ENCODE measurements around the gene TIMM8B. TPM values are rescaled to one million over a fixed set of nuclear protein-coding genes. Genes with fewer than 3 reads are reported as not detected.

TIMM8B gene
- total RNA-seq, 1 experiment from 2014 or later, result 62.1 TPM

DNA sequence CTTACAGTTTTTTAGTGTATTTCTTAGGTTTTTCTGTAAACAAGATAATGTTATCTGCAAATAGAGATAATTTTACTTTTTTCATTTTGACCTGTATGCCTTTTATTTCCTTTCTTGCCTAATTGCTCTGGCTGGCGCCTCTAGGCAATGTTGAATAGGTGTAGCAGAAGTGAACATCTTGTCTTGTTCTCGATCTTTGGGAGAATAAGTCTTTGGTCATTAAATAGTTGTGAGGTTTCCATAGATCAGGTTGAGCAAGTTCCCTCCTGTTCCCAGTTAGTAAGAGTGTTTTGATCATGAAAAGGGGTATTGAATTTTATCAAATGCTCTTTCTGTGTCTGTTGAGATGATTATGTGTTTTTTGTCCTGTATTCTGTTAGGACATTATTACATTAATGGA lies 36.8 kb downstream of the TIMM8B start:
- Histone ChIP-seq H3K9ac (ENCODE audit: low read length) (no peak overlapping the region), H3K4me1 (ENCODE audit: control insufficient read depth in 1 of 2, insufficient read depth in 2 of 2, low read length in 2 of 2) (peaks cover 6 to 15% of the 10 kb centered on the region in 2 experiments; a peak in 3 of 4 replicates), H3K79me2 (ENCODE audit: insufficient read depth, low read length) (peaks cover 28% of the 10 kb centered on the region), H2AFZ (ENCODE audit: low read depth, low read length, poor library complexity, severe bottlenecking) (no peak overlapping the region), H3K27me3 (ENCODE audit: insufficient read depth, low read length) (no peaks in the 10 kb centered on the region), H3K9me3 (ENCODE audit: control insufficient read depth in 1 of 2, insufficient read depth in 1 of 2, low read depth in 1 of 2, low read length in 2 of 2) (no peaks in the 10 kb centered on the region), H4K20me1 (ENCODE audit: insufficient read depth) (no peaks in the 10 kb centered on the region), H3K4me3 (replicated peaks in 1 of 2; ENCODE audit: low read depth in 1 of 2, low read length in 2 of 2) (no peak overlapping the region), H3K36me3 (ENCODE audit: control insufficient read depth in 1 of 2, insufficient read depth in 2 of 2, low read length in 2 of 2) (peaks cover 31 to 43% of the 10 kb centered on the region in 2 experiments; a peak in 2 of 4 replicates), H3K9me2 (ENCODE audit: insufficient read depth) (no peaks in the 10 kb centered on the region), H3K4me2 (ENCODE audit: low read length) (no peak overlapping the region), H3K27ac (ENCODE audit: low read depth, low read length) (no peak overlapping the region)
- no peak for DNase-seq (ENCODE audit: low read depth, low spot score)
- ChIA-PET POLR2A (interaction anchor here (0.8 kb wide), 1 partner anchor 8 kb away, joined by 5 read pairs; no protein-coding TSS in a partner anchor), CTCF (no interaction called here), RAD21 (ENCODE audit: low non-redundant PET in 1 of 2, low total read pairs in 2 of 2, uncharacterized antibody in 2 of 2, unreplicated experiment in 2 of 2) (no interaction called here)
- ATAC-seq, result no peak
- TF ChIP-seq FOSL1 (IDR thresholded peaks at IDR 0.05; ENCODE audit: low read depth) (no peak), JUND (IDR thresholded peaks at IDR 0.05) (no peak), CBX3 (IDR thresholded peaks at IDR 0.05; ENCODE audit: low read depth) (no peak), EGR1 (IDR thresholded peaks at IDR 0.05; ENCODE audit: low read depth) (no peak), POLR2AphosphoS5 (IDR thresholded peaks at IDR 0.05; ENCODE audit: low read depth, low read length) (no peak), SIN3A (IDR thresholded peaks at IDR 0.05; ENCODE audit: low read depth) (no peak), CEBPB (IDR thresholded peaks at IDR 0.05; ENCODE audit: low read depth) (no peak), EZH2 (IDR thresholded peaks at IDR 0.05) (no peak), SP1 (IDR thresholded peaks at IDR 0.05; ENCODE audit: low read depth) (no peak), POLR2A (IDR thresholded peaks at IDR 0.05; ENCODE audit: borderline replicate concordance, extremely low read depth, insufficient read depth, insufficient read length) (no peak), RAD21 (IDR thresholded peaks at IDR 0.05; ENCODE audit: low read depth) (no peak), EZH2phosphoT487 (IDR thresholded peaks at IDR 0.05; ENCODE audit: borderline replicate concordance) (no peak), ZNF274 (IDR thresholded peaks at IDR 0.05; ENCODE audit: low read depth, low read length) (no peak), ZFX (IDR thresholded peaks at IDR 0.05) (no peak), TCF7L2 (IDR thresholded peaks at IDR 0.05; ENCODE audit: borderline replicate concordance, extremely low read depth, insufficient read depth, insufficient read length) (no peak), SRF (IDR thresholded peaks at IDR 0.05; ENCODE audit: low read depth) (no peak), ELF1 (IDR thresholded peaks at IDR 0.05; ENCODE audit: borderline replicate concordance, low read depth) (no peak)
- TF ChIP-seq, protein P1, sequence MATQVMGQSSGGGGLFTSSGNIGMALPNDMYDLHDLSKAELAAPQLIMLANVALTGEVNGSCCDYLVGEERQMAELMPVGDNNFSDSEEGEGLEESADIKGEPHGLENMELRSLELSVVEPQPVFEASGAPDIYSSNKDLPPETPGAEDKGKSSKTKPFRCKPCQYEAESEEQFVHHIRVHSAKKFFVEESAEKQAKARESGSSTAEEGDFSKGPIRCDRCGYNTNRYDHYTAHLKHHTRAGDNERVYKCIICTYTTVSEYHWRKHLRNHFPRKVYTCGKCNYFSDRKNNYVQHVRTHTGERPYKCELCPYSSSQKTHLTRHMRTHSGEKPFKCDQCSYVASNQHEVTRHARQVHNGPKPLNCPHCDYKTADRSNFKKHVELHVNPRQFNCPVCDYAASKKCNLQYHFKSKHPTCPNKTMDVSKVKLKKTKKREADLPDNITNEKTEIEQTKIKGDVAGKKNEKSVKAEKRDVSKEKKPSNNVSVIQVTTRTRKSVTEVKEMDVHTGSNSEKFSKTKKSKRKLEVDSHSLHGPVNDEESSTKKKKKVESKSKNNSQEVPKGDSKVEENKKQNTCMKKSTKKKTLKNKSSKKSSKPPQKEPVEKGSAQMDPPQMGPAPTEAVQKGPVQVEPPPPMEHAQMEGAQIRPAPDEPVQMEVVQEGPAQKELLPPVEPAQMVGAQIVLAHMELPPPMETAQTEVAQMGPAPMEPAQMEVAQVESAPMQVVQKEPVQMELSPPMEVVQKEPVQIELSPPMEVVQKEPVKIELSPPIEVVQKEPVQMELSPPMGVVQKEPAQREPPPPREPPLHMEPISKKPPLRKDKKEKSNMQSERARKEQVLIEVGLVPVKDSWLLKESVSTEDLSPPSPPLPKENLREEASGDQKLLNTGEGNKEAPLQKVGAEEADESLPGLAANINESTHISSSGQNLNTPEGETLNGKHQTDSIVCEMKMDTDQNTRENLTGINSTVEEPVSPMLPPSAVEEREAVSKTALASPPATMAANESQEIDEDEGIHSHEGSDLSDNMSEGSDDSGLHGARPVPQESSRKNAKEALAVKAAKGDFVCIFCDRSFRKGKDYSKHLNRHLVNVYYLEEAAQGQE (IDR thresholded peaks at IDR 0.05; ENCODE audit: low read depth), result no peak
- TF ChIP-seq, protein P2, sequence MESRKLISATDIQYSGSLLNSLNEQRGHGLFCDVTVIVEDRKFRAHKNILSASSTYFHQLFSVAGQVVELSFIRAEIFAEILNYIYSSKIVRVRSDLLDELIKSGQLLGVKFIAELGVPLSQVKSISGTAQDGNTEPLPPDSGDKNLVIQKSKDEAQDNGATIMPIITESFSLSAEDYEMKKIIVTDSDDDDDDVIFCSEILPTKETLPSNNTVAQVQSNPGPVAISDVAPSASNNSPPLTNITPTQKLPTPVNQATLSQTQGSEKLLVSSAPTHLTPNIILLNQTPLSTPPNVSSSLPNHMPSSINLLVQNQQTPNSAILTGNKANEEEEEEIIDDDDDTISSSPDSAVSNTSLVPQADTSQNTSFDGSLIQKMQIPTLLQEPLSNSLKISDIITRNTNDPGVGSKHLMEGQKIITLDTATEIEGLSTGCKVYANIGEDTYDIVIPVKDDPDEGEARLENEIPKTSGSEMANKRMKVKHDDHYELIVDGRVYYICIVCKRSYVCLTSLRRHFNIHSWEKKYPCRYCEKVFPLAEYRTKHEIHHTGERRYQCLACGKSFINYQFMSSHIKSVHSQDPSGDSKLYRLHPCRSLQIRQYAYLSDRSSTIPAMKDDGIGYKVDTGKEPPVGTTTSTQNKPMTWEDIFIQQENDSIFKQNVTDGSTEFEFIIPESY (IDR thresholded peaks at IDR 0.05; ENCODE audit: extremely low read depth, insufficient replicate concordance, low read length), result no peak
- TF ChIP-seq, protein P3, sequence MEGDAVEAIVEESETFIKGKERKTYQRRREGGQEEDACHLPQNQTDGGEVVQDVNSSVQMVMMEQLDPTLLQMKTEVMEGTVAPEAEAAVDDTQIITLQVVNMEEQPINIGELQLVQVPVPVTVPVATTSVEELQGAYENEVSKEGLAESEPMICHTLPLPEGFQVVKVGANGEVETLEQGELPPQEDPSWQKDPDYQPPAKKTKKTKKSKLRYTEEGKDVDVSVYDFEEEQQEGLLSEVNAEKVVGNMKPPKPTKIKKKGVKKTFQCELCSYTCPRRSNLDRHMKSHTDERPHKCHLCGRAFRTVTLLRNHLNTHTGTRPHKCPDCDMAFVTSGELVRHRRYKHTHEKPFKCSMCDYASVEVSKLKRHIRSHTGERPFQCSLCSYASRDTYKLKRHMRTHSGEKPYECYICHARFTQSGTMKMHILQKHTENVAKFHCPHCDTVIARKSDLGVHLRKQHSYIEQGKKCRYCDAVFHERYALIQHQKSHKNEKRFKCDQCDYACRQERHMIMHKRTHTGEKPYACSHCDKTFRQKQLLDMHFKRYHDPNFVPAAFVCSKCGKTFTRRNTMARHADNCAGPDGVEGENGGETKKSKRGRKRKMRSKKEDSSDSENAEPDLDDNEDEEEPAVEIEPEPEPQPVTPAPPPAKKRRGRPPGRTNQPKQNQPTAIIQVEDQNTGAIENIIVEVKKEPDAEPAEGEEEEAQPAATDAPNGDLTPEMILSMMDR (IDR thresholded peaks at IDR 0.05 in 2 of 3, conservative IDR thresholded peaks at IDR 0.05 in 1 of 3; ENCODE audit: borderline replicate concordance in 1 of 3, insufficient read depth in 1 of 3, low read depth in 2 of 3, low read length in 2 of 3), result no peak
- no TSS peak for BruUV-seq (replicated peaks)
- intact Hi-C loops (cut with micrococcal nuclease), result no loop called here

Data from HCT116 (cell line).